GM10847 (cell line): ENCODE results near the gene COX6B2.

Experiments used
- POLR2A ChIP-seq: IDR thresholded peaks from 2 replicates; pipeline ENCODE4 v1.6.1; 2011; ENCODE audit not compliant: insufficient read length; ENCODE audit errors: extremely low read depth

The COX6B2 gene

DNA sequence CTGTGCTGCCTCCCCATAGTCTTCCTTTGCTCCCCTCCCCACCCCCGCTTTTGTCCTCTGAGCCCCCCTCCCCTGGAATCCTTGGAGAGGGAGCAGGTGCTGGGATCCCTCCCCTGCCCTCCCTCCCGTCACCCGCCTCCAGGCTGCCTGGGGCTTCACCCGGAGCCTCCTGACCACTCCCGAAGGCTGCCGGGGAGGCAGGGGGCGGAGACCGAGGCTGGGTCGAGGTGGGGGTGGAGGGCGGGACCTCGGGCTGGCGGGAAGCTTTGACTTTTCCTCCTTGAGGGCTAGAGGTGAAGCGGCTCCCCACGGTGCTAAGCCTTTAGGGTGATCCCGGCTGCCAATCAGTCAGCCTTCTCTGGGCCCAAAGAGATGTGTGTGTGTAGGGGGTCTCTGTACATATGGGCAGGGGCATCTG, 13.3 kb downstream of the COX6B2 start:
- no peak for TF ChIP-seq POLR2A

DNA sequence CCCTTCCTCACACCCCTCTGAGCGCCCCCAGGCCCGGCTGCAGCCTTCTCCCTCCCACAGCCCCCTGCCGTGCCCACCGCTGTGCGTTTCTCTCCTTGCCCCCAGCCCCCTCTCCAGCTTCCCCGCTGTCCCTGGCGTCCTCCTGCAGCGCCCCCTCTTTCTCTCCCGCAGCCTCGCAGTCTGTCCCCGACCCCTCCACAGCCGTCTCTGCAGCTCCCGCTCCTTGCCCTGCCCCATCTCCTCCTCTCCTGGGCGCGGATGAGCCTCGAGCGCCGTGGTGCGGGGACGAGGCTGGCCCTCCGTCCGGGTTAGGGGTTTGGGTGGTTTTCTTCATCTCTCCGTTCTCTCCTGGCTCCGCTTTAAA, 13.8 kb downstream of the COX6B2 start:
- TF ChIP-seq POLR2A = no peak

DNA sequence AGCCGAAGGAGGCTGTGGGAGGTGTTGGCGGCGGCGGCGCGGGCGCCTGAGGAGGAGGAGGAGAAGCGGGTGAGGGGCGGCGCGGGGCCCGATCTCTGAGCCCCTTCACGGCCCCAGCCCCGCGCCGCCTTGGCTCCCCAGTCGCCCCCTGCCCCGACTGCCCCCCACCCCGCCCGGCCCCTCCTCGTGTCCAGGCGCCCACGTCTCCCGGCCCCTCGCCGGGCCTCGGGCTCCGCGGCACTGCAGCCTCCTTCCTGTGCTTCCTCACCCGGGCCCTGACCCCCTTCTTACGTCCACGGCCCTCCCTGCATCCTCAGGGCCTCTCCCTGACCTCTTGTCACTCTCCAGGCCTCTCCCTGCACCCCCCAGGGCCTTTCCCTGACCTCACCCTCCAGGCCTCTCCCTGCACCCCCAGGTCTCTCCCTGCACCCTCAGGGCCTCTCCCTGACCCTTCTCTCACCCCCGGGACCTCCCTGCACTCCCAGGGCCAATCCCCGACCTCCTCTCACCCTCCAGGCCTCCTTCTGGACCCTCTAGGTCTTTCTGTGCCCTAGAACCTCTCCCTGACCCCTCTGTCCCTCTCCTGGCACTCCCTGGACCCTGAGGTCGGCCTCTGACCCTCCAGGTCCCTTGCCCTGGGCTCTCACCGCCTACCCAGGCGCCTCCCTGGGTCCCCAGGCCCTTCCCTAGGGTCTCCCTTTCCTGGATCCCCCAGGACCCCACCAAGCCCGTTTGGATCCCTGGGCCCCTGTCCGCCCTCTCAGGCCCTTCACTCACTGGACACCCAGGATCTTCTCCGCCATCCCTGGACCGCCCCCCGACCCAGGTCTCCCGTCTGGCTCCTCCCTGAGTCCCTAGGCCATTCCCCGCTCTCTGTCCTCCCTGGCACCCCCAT, 14.4 kb downstream of the COX6B2 start:
- TF ChIP-seq POLR2A = peak; percentile 59

- no peak for TF ChIP-seq POLR2A
These were observed 15.2 kb downstream of the COX6B2 start, which contains the start of gene KMT5C for GRCh38 chr19:55339105-55339888. TSS of gene KMT5C (plus strand) at chr19:55339876. CDS start at chr19:55341937, 2,061 bp downstream.

- TF ChIP-seq POLR2A = no peak
These were observed 18.4 kb downstream of the COX6B2 start for GRCh38 chr19:55336101-55336500.

GRCh38 chr19:55333870-55334269, 20.6 kb downstream of the COX6B2 start:
- no peak for TF ChIP-seq POLR2A

DNA sequence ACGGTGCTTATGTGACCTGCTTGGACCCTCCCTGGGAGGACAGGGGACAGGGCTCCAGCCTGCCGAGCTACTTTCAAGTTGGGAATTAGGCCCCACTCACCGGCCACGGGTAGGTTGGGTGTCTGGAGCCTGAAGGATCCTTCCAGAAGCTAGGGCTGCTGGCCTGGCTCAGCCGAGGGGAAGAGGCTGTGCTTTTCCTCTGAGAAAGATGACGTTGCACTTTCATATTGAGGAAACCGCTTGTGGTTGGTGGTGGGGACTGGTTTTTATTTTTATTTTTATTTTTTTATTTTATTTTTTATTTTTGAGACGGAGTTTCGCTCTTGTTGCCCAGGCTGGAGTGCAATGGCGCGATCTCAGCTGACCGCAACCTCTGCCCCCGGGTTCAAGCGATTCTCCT, 29.3 kb downstream of the COX6B2 start, which contains the start of gene TMEM150B:
TSS of gene TMEM150B (minus strand) at position 170 of the 400 bp plus-strand sequence. CDS start 4,305 bp downstream, outside the sequence.
- TF ChIP-seq POLR2A = no peak

DNA sequence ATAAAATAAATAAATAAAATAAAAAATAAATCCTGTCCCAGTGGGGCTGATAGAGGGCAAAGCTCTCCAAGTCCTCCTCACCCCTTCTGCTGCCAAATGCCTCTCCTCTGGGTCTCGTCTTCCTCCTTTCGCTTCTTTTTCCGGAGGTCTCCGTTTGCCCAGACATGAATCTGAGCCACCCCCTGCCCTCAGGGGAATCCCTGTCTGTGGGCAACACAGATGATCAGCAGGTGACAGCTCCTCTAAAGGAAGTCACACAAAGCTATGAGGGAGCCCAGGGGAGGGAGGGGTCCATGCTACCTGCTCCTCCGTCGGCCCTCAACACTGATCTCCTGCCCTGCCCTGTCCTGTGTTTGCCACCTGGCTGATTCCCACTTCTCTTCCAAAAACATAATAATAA, 29.9 kb downstream of the COX6B2 start:
- TF ChIP-seq POLR2A = no peak

- TF ChIP-seq POLR2A = no peak
These were observed 32.2 kb downstream of the COX6B2 start for GRCh38 chr19:55322204-55322885.

DNA sequence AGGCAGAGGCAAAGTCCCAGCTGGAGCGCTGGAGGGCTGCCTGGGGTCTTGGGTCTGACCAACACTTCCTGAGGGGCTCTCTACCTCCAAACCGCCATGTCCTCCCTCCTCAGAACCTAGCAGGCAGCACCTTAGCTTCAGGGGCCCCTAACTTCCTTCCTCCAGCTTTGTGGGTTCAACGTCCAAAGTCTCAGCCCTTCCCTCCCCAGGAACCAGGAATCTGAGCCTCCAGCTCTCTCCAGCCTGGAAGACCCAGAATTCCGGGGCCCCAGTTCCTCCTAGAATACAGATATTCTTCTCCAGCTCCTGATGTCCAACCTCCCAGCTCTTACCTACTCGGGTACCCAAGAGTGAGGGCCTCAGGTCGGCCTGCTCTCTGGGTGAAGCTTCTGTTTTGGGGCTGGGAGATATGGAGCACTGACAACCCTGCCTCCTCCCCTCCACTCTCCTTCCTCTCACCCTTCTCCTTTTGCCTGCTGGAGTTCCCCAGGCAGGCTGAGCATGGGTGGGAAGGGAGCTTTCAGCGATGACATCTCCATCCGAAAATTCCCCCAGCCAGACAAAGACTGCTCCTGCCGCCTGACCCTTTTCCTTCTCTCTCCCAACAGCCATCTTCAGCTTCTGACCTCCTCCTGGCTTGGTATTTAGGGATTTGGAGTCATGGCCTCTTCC, 32.9 kb downstream of the COX6B2 start:
- no peak for TF ChIP-seq POLR2A

GRCh38 chr19:55320844-55321419, 33.6 kb downstream of the COX6B2 start:
- no peak for TF ChIP-seq POLR2A

DNA sequence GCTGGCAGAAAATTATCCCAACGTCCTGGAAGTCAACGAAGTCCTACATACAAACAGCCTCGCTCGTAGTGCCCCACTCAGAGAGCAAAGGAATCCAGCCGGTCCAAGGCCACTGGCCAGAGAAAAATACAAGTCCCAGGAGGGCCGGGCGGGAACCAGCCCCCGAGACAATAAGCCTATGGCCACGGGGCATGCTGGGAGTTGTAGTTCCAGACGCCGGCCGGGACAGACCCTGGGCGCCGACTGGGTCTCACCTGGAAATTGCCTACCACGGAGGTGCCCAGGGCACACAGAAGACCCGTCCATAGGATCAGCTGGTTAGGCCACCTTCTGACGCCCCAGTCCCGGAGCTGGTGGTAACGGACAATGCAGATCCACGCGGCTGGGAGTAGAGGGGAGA, 34.7 kb downstream of the COX6B2 start:
- no peak for TF ChIP-seq POLR2A

DNA sequence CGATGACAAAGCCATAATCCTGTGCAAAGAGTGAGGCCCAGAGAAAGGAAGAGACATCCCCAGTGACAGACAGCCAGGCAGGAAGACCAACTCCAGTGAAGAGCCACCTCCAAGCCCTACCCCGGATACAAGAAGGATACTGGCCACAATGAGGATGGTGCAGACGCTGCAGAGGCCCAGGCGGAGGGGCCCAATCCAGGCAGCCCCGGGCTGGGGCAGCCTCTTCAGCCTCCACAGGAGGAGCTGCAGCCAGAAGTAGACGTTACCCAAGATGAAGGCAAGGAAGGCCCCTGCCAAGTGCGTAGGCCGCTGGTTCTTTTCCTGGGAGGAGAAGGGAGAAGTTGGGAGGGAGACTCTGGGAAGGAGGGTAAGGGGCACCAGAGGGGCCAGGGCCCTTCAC, 37.9 kb downstream of the COX6B2 start:
- no peak for TF ChIP-seq POLR2A

GRCh38 chr19:55315956-55316525, 38.5 kb downstream of the COX6B2 start:
- no peak for TF ChIP-seq POLR2A

DNA sequence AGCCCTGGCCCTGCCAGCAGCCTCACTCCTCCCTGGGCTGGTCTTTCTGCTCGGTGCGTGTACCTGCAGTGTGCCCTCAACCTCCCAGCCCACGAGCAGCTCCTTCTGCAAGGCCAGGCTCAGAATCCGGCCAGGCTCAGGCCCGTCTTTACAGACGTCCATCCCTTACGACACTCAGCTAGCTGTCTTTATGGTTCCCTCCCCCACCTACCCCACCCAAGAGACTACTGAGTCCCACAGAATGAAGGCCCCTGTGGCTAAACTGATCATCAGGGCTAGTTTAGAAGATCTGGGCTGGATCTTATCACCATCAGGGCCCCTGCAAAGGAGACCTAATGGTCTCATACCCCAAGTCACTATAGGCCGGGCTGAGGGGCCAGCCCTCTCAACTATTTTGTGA, 40.1 kb downstream of the COX6B2 start:
- no peak for TF ChIP-seq POLR2A
